ENCODE data around the gene RGCC. TPM values are rescaled to one million over a fixed set of nuclear protein-coding genes. Genes with fewer than 3 reads are reported as not detected.

RGCC gene
- total RNA-seq, 2 donors from 2014 or later: 29.6 to 68.3 TPM

- intact Hi-C loops (cut with DNase I): no loop called here
- DNase-seq (ENCODE audit: low spot score): no peak
Measured at GRCh38 chr13:41434831-41435520, 22.4 kb upstream of the RGCC start.

GRCh38 chr13:41443969-41444368 lies 13.4 kb upstream of the RGCC start:
- intact Hi-C loops (cut with DNase I): no loop called here
- no peak for DNase-seq (ENCODE audit: low spot score)

GRCh38 chr13:41452462-41452861 lies 4.9 kb upstream of the RGCC start:
- intact Hi-C loops (cut with DNase I): no loop called here
- DNase-seq (ENCODE audit: low spot score): no peak

- DNase-seq (ENCODE audit: low spot score): no peak
- intact Hi-C loops (cut with DNase I): no loop called here
Measured at GRCh38 chr13:41453620-41454019, 3.7 kb upstream of the RGCC start.

GRCh38 chr13:41454170-41454569 lies 3.2 kb upstream of the RGCC start:
- intact Hi-C loops (cut with DNase I): no loop called here
- no peak for DNase-seq (ENCODE audit: low spot score)

- intact Hi-C loops (cut with DNase I): no loop called here
- DNase-seq (ENCODE audit: low spot score): no peak
Measured at GRCh38 chr13:41455725-41456419, 1.5 kb upstream of the RGCC start.

- peak; percentile 83 for DNase-seq (ENCODE audit: low spot score)
- intact Hi-C loops (cut with DNase I): no loop called here
Measured at GRCh38 chr13:41457589-41458186, 338 bp downstream of the RGCC start.

- peak; percentile 89 for DNase-seq (ENCODE audit: low spot score)
- intact Hi-C loops (cut with DNase I): no loop called here
Measured at GRCh38 chr13:41458187-41458760, 924 bp downstream of the RGCC start.

GRCh38 chr13:41458761-41459431 lies 1.5 kb downstream of the RGCC start:
- DNase-seq (ENCODE audit: low spot score): no peak
- intact Hi-C loops (cut with DNase I): no loop called here

- DNase-seq (ENCODE audit: low spot score): no peak
- intact Hi-C loops (cut with DNase I): no loop called here
Measured at GRCh38 chr13:41459432-41460073, 2.2 kb downstream of the RGCC start.

GRCh38 chr13:41460074-41460465 lies 2.7 kb downstream of the RGCC start:
- DNase-seq (ENCODE audit: low spot score): no peak
- intact Hi-C loops (cut with DNase I): no loop called here

- intact Hi-C loops (cut with DNase I): no loop called here
- no peak for DNase-seq (ENCODE audit: low spot score)
Measured at GRCh38 chr13:41460930-41461329, 3.6 kb downstream of the RGCC start.

GRCh38 chr13:41461527-41462139 lies 4.3 kb downstream of the RGCC start:
- intact Hi-C loops (cut with DNase I): no loop called here
- no peak for DNase-seq (ENCODE audit: low spot score)

- intact Hi-C loops (cut with DNase I): no loop called here
- no peak for DNase-seq (ENCODE audit: low spot score)
Measured at GRCh38 chr13:41462427-41462826, 5.1 kb downstream of the RGCC start.

GRCh38 chr13:41463838-41464602 lies 6.7 kb downstream of the RGCC start:
- intact Hi-C loops (cut with DNase I): no loop called here
- DNase-seq (ENCODE audit: low spot score): no peak

GRCh38 chr13:41465241-41465847 lies 8.0 kb downstream of the RGCC start:
- peak; percentile 88 for DNase-seq (ENCODE audit: low spot score)
- intact Hi-C loops (cut with DNase I): no loop called here

- intact Hi-C loops (cut with DNase I): no loop called here
Measured at GRCh38 chr13:41465898-41466320, 8.6 kb downstream of the RGCC start.

GRCh38 chr13:41467425-41467945 lies 10.1 kb downstream of the RGCC start:
- intact Hi-C loops (cut with DNase I): no loop called here
- no peak for DNase-seq (ENCODE audit: low spot score)

More at GRCh38 chr13:41465898-41466320, 8.6 kb downstream of the RGCC start:
- no peak for DNase-seq (ENCODE audit: low spot score)

Data from posterior vena cava (tissue), 2 donors.